ENCODE data around the gene PABPC1L. TPM values are rescaled to one million over a fixed set of nuclear protein-coding genes. Genes with fewer than 3 reads are reported as not detected.

Gene PABPC1L
- polyA plus RNA-seq, 2 of the 4 experiments (the other 2 are of a cell fraction), result 37.1 to 73.1 TPM

GRCh38 chr20:44918761-44919160 is 8.9 kb downstream of the PABPC1L start:
- Histone ChIP-seq H3K4me2 (no peak overlapping the region), H3K4me1 (no peaks in the 10 kb centered on the region), H3K9me3 (no peaks in the 10 kb centered on the region), H3K4me3 (no peak overlapping the region), H3K27ac (no peak overlapping the region)
- TF ChIP-seq BHLHE40 (IDR thresholded peaks at IDR 0.05; ENCODE audit: low read depth, low read length), result no peak
- no peak for TF ChIP-seq NR3C1 (IDR thresholded peaks at IDR 0.05)
- TF ChIP-seq MAX (IDR thresholded peaks at IDR 0.05), result no peak
- TF ChIP-seq KDM1A (IDR thresholded peaks at IDR 0.05; ENCODE audit: low read depth), result no peak
- TF ChIP-seq PBX3 (IDR thresholded peaks at IDR 0.05), result no peak
- no peak for TF ChIP-seq CHD2 (IDR thresholded peaks at IDR 0.05; ENCODE audit: low read length, partially characterized antibody)
- TF ChIP-seq GATA3 (IDR thresholded peaks at IDR 0.05; ENCODE audit: borderline replicate concordance), result no peak
- no peak for TF ChIP-seq JUNB (IDR thresholded peaks at IDR 0.05)
- TF ChIP-seq REST (IDR thresholded peaks at IDR 0.05), result no peak
- TF ChIP-seq NPAS2 (CRISPR knock-in tag; IDR thresholded peaks at IDR 0.05; ENCODE audit: borderline replicate concordance), result no peak
- TF ChIP-seq SREBF2 (IDR thresholded peaks at IDR 0.05), result no peak
- TF ChIP-seq BCL3 (IDR thresholded peaks at IDR 0.05), result no peak
- TF ChIP-seq CTCF (IDR thresholded peaks at IDR 0.05), result no peak
- TF ChIP-seq MYC (IDR thresholded peaks at IDR 0.05; ENCODE audit: borderline replicate concordance, low read length), result no peak
- no peak for TF ChIP-seq HOXB13 (CRISPR knock-in tag; IDR thresholded peaks at IDR 0.05; ENCODE audit: low read depth)
- TF ChIP-seq CBX2 (IDR thresholded peaks at IDR 0.05; ENCODE audit: borderline replicate concordance, low read depth), result no peak
- no peak for FAIRE-seq
- no peak for DNase-seq (ENCODE audit: low read depth in 1 of 2, low spot score in 1 of 2)
- ChIA-PET CTCF (interaction anchor here (1.1 kb wide), 1 partner anchor 29 kb away, joined by 4 read pairs; no protein-coding TSS in a partner anchor), POLR2A (no interaction called here)
- WGBS (ENCODE audit: missing lambda C conversion rate), result 92% methylated on average over 10 of the region's 10 CpGs
- no peak for ATAC-seq

GRCh38 chr20:44921447-44921846 is 11.6 kb downstream of the PABPC1L start:
- WGBS (ENCODE audit: missing lambda C conversion rate), result 94% methylated on average over 14 of the region's 14 CpGs
- CTCF ChIA-PET, result no interaction called here
- no peak overlapping the region for H3K4me3 ChIP-seq
- H3K27ac ChIP-seq, result no peak overlapping the region
- no peaks in the 10 kb centered on the region for H3K4me1 ChIP-seq
- FAIRE-seq (no peak), DNase-seq (ENCODE audit: low read depth in 1 of 2, low spot score in 1 of 2) (no peak), ATAC-seq (no peak)
- no peaks in the 10 kb centered on the region for H3K9me3 ChIP-seq
- no peak overlapping the region for H3K4me2 ChIP-seq
- POLR2A ChIA-PET, result no interaction called here
- TF ChIP-seq CBX8 (IDR thresholded peaks at IDR 0.05) (no peak), PBX3 (IDR thresholded peaks at IDR 0.05) (no peak), EHF (CRISPR knock-in tag; IDR thresholded peaks at IDR 0.05) (no peak), GATA3 (IDR thresholded peaks at IDR 0.05; ENCODE audit: borderline replicate concordance) (no peak), ZNF302 (CRISPR knock-in tag; IDR thresholded peaks at IDR 0.05) (no peak), CTCF (IDR thresholded peaks at IDR 0.05) (no peak), MYC (IDR thresholded peaks at IDR 0.05; ENCODE audit: borderline replicate concordance, low read length) (no peak), FOSL2 (IDR thresholded peaks at IDR 0.05) (no peak), FOSL2 (CRISPR knock-in tag; IDR thresholded peaks at IDR 0.05) (no peak), SMC3 (IDR thresholded peaks at IDR 0.05) (no peak), ELK1 (IDR thresholded peaks at IDR 0.05; ENCODE audit: low read depth, low read length) (no peak), RCOR1 (IDR thresholded peaks at IDR 0.05; ENCODE audit: low read depth, low read length) (no peak), CEBPB (IDR thresholded peaks at IDR 0.05) (no peak)

Data from A549 (cell line).